GF-D8 (cell line): ENCODE data around the gene SLC38A3.

Source experiments
- DNase-seq: peaks from one replicate; lab custom pipeline; 2025; lab: John Stamatoyannopoulos, UW

The SLC38A3 gene

GRCh38 chr3:50169232-50169832 lies 35.7 kb upstream of the SLC38A3 start:
- no peak for DNase-seq

- DNase-seq = no peak
Measured at GRCh38 chr3:50169858-50170257, 35.2 kb upstream of the SLC38A3 start.

- DNase-seq = no peak
Measured at GRCh38 chr3:50170689-50171088, 34.4 kb upstream of the SLC38A3 start.

DNA sequence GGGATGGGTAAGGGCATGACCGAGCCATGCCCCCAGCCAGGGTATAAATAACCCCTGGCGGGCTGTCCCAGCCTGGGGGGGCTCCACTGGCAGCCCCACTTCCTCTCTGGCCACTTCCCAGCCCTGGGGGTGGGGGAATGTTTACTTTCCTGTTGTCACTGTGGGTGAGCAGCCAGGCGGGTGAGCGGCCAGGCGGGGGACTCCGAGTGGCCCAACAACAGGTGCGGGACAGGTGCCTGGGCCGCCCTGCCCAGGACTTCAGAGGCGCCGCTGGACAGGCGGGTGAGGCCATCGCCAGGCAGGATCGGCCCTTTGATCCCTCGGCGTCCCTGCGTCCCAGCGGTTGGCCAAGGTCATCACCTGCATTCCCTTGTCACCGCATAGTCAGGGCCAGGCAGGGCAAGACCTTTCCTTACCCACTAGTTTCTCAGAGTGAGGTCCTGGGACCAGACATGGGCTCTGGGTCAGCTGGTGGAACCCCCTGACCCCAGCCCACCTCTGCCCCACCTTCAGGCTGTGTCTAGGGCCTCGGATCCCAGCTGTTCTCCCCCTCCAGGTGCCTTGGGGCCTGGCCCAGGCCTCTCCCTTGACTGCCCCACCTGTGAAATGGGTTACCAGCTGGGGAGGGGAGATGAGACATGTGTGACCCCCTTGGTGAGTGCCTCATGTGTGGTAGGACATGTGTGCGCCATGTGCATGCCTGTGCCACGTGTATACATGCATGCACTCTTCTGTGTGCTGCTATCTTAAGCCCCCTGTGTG lies 33.4 kb upstream of the SLC38A3 start:
- no peak for DNase-seq

- DNase-seq = no peak
Measured at GRCh38 chr3:50172626-50173220, 32.3 kb upstream of the SLC38A3 start.

DNA sequence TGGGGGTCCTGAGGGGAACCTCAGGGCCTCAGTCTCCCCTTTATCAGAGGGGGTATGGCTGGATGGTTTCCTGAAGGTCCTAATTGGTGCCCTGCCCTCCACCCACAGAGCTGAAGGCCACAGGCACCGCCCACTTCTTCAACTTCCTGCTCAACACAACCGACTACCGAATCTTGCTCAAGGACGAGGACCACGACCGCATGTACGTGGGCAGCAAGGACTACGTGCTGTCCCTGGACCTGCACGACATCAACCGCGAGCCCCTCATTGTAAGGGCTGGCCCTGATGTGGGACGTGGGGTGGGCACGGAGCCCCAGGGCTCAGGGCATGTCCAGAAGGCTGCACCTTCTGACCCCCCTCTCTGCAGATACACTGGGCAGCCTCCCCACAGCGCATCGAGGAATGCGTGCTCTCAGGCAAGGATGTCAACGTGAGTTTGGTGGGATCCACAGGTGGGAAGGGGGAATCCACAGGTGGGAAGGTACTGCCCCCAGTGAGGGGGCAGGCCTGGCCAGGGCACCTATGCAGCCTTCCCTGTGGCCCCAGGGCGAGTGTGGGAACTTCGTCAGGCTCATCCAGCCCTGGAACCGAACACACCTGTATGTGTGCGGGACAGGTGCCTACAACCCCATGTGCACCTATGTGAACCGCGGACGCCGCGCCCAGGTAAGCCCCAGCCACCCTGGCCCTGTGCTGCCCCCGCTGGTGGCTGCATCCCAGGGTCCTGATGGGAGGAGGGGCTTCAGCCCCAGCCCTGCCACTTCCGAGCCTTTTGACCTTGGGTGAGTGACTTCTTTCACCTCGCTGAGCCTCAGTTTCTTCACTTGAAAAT lies 31.2 kb upstream of the SLC38A3 start:
- DNase-seq = no peak

GRCh38 chr3:50174517-50174895 lies 30.6 kb upstream of the SLC38A3 start:
- no peak for DNase-seq

- DNase-seq = no peak
Measured at GRCh38 chr3:50174947-50175524, 30.0 kb upstream of the SLC38A3 start.

- DNase-seq = no peak
Measured at GRCh38 chr3:50177346-50177745, 27.7 kb upstream of the SLC38A3 start.

DNA sequence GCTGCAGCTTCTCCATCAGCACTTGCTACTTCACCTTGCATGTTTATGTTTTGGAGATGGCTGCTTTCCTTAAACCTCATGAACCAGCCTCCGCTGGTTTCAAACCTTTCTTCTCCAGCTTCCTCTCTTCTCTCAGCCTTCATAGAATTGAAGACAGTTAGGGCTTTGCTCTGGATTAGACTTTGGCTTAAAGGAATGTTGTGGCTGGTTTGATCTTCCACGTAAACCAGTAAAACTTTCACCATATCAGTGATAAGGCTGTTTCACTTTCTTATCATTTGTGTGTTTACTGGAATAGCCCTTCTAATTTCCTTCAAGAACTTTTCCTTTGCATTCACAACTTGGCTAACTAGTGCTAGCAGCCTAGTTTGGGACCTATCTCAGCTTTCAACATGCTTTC lies 25.4 kb upstream of the SLC38A3 start:
- no peak for DNase-seq

DNA sequence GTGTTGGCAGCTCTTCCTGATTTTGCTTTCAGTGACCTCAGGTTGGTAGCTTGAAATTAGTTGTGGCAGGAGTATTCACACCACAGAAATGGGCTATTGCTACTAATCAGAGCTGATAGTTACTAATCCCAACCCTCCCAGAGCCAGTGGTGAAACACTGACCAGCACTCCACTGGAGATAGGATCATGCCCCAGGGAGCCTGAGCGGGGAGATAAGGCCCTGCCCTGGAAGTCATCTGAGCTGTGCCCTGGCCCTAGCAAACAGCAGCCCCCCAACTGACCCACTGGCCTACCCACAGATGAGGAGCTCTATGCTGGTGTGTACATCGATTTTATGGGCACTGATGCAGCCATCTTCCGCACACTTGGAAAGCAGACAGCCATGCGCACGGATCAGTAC lies 23.1 kb upstream of the SLC38A3 start:
- DNase-seq = no peak

DNA sequence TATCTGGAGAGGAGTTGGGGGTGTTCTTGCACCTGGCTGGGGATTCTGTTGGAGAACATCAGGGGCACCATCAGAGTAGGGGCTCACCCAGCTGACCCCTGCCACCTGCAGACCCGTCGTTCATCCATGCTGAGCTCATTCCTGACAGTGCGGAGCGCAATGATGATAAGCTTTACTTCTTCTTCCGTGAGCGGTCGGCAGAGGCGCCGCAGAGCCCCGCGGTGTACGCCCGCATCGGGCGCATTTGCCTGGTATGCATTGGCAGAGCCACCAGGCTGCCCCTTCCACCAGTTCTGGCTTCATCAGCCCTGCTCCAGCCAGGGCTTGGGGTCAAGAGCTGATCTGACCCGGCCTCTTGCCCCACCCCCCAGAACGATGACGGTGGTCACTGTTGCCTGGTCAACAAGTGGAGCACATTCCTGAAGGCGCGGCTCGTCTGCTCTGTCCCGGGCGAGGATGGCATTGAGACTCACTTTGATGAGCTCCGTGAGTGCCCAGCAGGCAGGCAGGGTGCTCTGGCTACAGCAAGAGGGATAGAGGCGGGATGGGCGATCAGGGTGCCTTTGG lies 22.5 kb upstream of the SLC38A3 start:
- no peak for DNase-seq

GRCh38 chr3:50183755-50184154 lies 21.3 kb upstream of the SLC38A3 start:
- no peak for DNase-seq

- DNase-seq = no peak
Measured at GRCh38 chr3:50184242-50184978, 20.7 kb upstream of the SLC38A3 start.

DNA sequence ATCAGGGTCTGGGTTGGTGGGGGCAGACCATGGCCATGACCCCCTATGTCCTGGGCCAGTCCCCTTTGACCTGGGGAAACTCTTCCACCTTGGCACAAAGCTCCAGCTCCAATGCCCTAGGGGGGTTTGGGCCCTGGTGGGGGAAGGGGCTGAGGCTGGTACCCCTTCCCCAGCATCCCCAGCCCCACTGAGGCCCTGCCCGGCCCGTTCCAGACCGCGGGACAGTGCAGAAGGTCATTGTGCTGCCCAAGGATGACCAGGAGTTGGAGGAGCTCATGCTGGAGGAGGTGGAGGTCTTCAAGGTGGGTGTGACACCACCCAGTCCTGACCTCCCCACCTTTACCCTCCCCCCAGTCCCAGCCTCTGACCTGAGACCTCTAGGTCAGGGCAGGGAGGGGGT lies 19.8 kb upstream of the SLC38A3 start:
- DNase-seq = no peak

GRCh38 chr3:50186096-50186495 lies 19.0 kb upstream of the SLC38A3 start:
- no peak for DNase-seq

DNA sequence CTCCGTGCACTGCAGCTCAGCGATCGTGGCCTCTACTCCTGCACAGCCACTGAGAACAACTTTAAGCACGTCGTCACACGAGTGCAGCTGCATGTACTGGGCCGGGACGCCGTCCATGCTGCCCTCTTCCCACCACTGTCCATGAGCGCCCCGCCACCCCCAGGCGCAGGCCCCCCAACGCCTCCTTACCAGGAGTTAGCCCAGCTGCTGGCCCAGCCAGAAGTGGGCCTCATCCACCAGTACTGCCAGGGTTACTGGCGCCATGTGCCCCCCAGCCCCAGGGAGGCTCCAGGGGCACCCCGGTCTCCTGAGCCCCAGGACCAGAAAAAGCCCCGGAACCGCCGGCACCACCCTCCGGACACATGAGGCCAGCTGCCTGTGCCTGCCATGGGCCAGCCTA lies 17.3 kb upstream of the SLC38A3 start:
- no peak for DNase-seq

DNA sequence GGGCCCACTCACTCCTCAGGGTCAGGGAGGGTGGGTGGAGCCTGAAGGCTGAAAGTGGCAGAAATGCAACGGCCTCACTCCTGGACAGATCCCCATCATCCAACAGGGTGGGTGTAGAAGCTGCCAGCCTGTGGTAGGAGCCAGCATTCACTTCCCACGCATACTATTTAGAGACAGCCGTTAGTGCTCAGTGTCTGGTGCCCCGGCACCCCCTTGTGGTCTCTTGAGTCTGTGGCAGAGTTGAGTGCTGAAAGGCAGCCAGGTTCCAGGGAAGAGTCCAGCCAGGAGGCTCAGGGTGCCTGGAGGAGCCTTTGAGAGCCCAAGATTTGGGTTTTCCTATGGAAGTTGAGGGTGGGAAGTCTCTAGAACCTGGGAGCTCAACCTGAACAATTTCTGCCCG lies 15.8 kb upstream of the SLC38A3 start:
- DNase-seq = peak; percentile 47

DNA sequence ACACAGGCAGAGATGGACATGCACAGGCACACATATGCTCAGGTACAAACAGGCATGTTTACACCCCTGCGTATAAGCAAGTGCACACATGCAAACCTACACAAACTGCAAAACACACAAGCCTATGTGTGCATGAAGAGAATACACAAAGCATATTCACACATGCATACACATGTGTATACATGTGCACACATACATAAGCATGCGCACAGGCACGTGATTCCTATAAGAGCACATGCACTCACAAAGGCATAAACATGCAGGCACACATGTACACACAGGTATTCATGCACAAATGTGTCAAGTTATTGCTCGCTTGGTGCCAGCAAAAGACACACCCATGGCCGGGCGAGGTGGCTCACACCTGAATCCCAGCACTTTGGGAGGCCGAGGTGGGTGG lies 15.1 kb upstream of the SLC38A3 start:
- no peak for DNase-seq

GRCh38 chr3:50190936-50191660 lies 14.0 kb upstream of the SLC38A3 start, which contains the start of gene GNAT1:
Gene GNAT1 (plus strand): TSS chr3:50191610. CDS start chr3:50191726, 116 bp downstream.
- peak; percentile 39 for DNase-seq
